Left ventricle myocardium inferior (tissue), 1 donor: ENCODE results near the gene CCDC61. TPM values are rescaled to one million over a fixed set of nuclear protein-coding genes. Genes with fewer than 3 reads are reported as not detected.

Experiments
- DNase-seq: peaks from one replicate; pipeline ENCODE4 v3.0.0-alpha.2; 2020
- H3K27ac ChIP-seq: fragments of 200-600 bp; replicated peaks from 2 replicates; pipeline ENCODE4 v1.8.0; 2021
- H3K27me3 ChIP-seq: fragments of 200-600 bp; 2 replicates; pipeline ENCODE4 v1.8.0; 2021; ENCODE audit warnings: low read depth
- H3K36me3 ChIP-seq: fragments of 200-600 bp; 2 replicates; pipeline ENCODE4 v1.8.0; 2021
- H3K4me1 ChIP-seq: fragments of 200-600 bp; 2 replicates; pipeline ENCODE4 v1.8.0; 2021
- H3K4me3 ChIP-seq: fragments of 200-600 bp; 2 replicates; pipeline ENCODE4 v1.8.0; 2021; ENCODE audit warnings: mild to moderate bottlenecking, moderate library complexity
- H3K9me3 ChIP-seq: fragments of 200-600 bp; replicated peaks from 2 replicates; pipeline ENCODE4 v1.8.0; 2021
- intact Hi-C: fragments of 100-400 bp; cut with micrococcal nuclease; formaldehyde crosslinking; loops from one replicate; pipeline ENCODE4 v1.11.0; 2022
- total RNA-seq: library from RNA; stranded (reverse); fragmentation: NEBNext Ultra II Directional; extraction: Animal tissue kit (Norgen Biotek cat#: 25700); gene quantifications from one replicate; pipeline ENCODE4 v1.2.1, GENCODE V29; 2021
- TF ChIP-seq, protein P1 (sequence below): fragments of 200-600 bp; IDR thresholded peaks from 2 replicates; pipeline ENCODE4 v1.8.0; 2021; ENCODE audit warnings: antibody characterized with exemption, mild to moderate bottlenecking, borderline replicate concordance
- donor health status: DM: no; HTN: yes; CAD: no; lungs with severe emphysema.

The CCDC61 gene
- total RNA-seq, 1 donor from 2014 or later = 8.7 TPM

GRCh38 chr19:46031781-46032596 is 36.7 kb downstream of the CCDC61 start:
- Histone ChIP-seq H3K9me3 (no peaks in the 10 kb centered on the region), H3K36me3 (no peaks in the 10 kb centered on the region), H3K4me3 (no peak overlapping the region), H3K4me1 (no peaks in the 10 kb centered on the region), H3K27me3 (peaks cover 87% of the 10 kb centered on the region), H3K27ac (no peak overlapping the region)
- intact Hi-C loops = loop anchor here (5.0 kb wide), 1 partner anchor 225 kb away; no protein-coding TSS in a partner anchor
- TF ChIP-seq, protein P1, sequence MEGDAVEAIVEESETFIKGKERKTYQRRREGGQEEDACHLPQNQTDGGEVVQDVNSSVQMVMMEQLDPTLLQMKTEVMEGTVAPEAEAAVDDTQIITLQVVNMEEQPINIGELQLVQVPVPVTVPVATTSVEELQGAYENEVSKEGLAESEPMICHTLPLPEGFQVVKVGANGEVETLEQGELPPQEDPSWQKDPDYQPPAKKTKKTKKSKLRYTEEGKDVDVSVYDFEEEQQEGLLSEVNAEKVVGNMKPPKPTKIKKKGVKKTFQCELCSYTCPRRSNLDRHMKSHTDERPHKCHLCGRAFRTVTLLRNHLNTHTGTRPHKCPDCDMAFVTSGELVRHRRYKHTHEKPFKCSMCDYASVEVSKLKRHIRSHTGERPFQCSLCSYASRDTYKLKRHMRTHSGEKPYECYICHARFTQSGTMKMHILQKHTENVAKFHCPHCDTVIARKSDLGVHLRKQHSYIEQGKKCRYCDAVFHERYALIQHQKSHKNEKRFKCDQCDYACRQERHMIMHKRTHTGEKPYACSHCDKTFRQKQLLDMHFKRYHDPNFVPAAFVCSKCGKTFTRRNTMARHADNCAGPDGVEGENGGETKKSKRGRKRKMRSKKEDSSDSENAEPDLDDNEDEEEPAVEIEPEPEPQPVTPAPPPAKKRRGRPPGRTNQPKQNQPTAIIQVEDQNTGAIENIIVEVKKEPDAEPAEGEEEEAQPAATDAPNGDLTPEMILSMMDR = no peak
- no peak for DNase-seq

DNA sequence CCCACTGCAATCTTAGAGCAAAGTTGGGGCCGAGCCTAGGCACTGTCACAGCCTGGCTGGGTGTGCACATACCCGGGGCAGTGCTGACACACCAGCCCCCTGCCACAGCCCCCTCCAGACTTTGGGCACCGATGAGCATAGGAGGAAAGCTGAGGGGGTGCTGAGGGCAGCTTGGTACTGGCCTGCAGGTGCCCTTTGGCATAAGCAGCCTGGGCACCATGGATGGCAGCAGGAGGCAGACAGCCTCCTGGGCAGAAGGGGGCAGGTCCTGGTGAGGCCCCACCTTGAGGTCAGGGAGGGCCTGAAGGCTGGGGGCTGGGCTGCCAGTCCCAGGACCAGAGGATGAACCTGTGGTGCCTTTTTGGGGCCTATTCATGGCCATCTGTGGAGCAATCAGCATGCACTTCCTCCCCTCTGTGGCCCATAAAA is 37.3 kb downstream of the CCDC61 start:
- H3K36me3 ChIP-seq = no peaks in the 10 kb centered on the region
- H3K4me1 ChIP-seq = no peaks in the 10 kb centered on the region
- peaks cover 3% of the 10 kb centered on the region for H3K9me3 ChIP-seq
- no peak for DNase-seq
- TF ChIP-seq, protein P1 = no peak
- no peak overlapping the region for H3K4me3 ChIP-seq
- peaks cover 82% of the 10 kb centered on the region for H3K27me3 ChIP-seq
- intact Hi-C loops = loop anchor here (5.0 kb wide), 1 partner anchor 225 kb away; no protein-coding TSS in a partner anchor
- H3K27ac ChIP-seq = no peak overlapping the region

- Histone ChIP-seq H3K27ac (no peak overlapping the region), H3K4me3 (no peak overlapping the region), H3K9me3 (peaks cover 4% of the 10 kb centered on the region), H3K36me3 (no peaks in the 10 kb centered on the region), H3K4me1 (no peaks in the 10 kb centered on the region), H3K27me3 (peaks cover 74% of the 10 kb centered on the region)
- intact Hi-C loops = loop anchor here (5.0 kb wide), 1 partner anchor 224 kb away; no protein-coding TSS in a partner anchor
- TF ChIP-seq, protein P1 = no peak
- DNase-seq = no peak
Observed at GRCh38 chr19:46033401-46033800, 38.1 kb downstream of the CCDC61 start.

GRCh38 chr19:46035546-46035945 is 40.3 kb downstream of the CCDC61 start:
- no peak overlapping the region for H3K4me3 ChIP-seq
- H3K27ac ChIP-seq = no peak overlapping the region
- H3K36me3 ChIP-seq = no peaks in the 10 kb centered on the region
- H3K9me3 ChIP-seq = peaks cover 4% of the 10 kb centered on the region
- H3K27me3 ChIP-seq = peaks cover 65% of the 10 kb centered on the region
- intact Hi-C loops = no loop called here
- TF ChIP-seq, protein P1 = no peak
- H3K4me1 ChIP-seq = no peaks in the 10 kb centered on the region
- DNase-seq = no peak

- no peak overlapping the region for H3K27ac ChIP-seq
- intact Hi-C loops = no loop called here
- no peak overlapping the region for H3K4me3 ChIP-seq
- TF ChIP-seq, protein P1 = no peak
- DNase-seq = no peak
- peaks cover 4% of the 10 kb centered on the region for H3K9me3 ChIP-seq
- H3K4me1 ChIP-seq = no peaks in the 10 kb centered on the region
- H3K36me3 ChIP-seq = no peaks in the 10 kb centered on the region
- peaks cover 66% of the 10 kb centered on the region for H3K27me3 ChIP-seq
Observed at GRCh38 chr19:46035986-46036743, 40.9 kb downstream of the CCDC61 start.
